Hematopoietic multipotent progenitor cell (in vitro differentiated cells): ENCODE results near the gene ZNF343. TPM values are rescaled to one million over a fixed set of nuclear protein-coding genes. Genes with fewer than 3 reads are reported as not detected.

Experiments
- DNase-seq, 3 donors: peaks; one replicate each; pipeline ENCODE4 v3.0.0-alpha.2; 2011 to 2015; ENCODE audit warnings: low read depth in 2 of 3, low spot score in 2 of 3
- total RNA-seq: library from RNA; depleted of rRNA; stranded (reverse); fragments of >200 nt; gene quantifications from one replicate; pipeline ENCODE4 v1.2.3, GENCODE V29; 2012

ZNF343 gene
- total RNA-seq, 1 donor, result 4.8 TPM

DNA sequence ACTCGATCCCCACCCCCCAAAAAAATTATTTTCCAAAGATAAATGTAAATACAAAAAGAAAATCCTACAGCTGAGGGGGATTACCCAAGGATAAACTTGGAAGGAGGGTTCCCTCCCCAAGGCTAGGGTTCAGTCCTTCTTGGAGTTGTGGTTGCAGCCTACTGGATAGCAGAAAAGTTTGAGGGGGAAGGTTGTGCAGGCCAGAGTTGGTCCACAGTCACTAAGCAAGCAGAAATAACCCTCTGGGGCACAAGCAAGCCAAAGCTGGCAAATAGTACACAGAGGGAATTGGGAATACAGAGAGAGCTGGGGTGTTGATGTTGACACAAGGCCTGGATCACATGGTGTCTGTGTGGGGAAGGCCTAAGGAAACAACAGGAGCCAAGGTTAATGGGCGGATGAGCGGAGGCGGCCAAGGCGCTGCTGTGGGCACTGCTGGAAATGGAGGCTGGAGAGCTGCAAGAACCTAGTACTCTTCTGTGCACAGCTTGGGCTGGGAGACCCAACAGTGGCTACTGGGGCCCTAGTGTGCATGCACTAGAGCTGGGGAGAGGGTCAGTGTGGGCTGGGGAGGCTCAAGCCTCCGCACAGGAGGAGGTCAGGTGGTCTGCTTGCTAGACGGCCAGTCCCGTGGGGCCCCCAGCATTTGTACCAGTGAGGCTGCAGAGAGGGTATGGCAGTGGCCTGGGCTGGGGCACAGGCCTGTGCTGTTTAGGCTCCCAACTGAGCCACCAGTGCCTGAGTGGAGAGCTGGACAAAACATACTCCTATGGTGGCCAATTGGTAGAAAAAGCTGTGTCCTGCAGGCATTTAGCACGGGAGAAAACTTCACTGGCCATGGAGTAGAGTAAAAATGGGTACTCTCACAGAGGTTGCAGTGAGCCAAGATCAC, 32.6 kb downstream of the ZNF343 start:
- no peak for DNase-seq

DNA sequence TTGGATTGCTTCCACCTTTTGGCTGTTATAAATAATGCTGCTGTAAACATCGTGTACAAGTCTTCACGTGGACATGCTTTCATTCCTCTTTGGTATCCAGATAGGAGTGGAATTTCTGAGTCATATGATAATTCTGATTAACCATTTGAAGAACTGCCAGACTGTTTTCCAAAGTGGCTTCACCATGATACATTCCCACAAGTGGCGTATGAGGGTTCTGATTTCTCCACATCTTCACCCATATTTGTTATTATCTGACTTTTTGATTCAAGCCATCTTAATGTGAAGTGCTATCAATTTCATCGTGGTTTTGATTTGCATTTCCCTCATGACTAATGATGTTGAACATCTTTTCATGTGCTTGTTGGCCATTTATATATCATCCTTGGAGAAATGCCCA, 35.2 kb downstream of the ZNF343 start:
- no peak for DNase-seq

DNA sequence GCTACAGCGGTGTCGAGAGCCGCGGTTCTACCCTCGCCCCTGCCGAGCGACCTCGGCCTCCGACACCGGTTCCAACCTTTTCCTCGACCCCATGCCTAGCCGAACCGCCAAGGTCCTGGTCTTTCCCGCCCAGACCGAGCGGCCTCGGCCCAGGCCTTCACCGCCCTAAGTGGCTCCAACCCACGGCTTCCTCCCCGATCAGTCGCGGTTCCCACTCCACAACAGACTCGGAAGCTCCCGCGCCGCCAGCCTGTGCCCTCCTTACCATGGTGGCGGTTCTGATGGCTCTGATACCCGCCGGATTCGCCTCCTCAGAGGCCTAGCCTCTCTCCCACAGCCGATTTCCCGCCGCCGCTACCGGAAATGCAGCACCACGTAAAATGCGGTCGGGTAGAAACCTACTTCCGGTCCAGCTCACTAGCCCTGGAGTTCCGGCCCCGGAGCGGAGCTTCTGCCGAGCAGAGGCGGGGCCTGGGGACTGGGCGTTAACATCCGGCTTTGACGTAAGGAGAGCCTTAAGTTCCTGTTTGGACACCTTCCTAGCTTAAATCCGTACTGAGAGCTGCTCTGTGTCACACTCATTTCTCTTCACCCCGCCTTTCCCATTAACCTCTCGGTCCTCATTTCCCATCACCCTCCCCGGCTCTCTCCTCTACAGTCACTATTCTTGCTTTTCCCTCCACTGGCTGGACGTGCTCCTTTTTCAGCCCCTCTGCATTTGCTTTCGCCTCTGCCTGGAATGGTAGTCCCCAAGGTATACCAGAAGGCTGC, 38.1 kb downstream of the ZNF343 start, which contains the start of gene SNRPB:
SNRPB (minus strand) TSS at position 367 of the 771 bp plus-strand sequence; CDS start at position 268, 99 bp downstream.
- DNase-seq, result peak; percentile 87 to 99 (median 99)

DNA sequence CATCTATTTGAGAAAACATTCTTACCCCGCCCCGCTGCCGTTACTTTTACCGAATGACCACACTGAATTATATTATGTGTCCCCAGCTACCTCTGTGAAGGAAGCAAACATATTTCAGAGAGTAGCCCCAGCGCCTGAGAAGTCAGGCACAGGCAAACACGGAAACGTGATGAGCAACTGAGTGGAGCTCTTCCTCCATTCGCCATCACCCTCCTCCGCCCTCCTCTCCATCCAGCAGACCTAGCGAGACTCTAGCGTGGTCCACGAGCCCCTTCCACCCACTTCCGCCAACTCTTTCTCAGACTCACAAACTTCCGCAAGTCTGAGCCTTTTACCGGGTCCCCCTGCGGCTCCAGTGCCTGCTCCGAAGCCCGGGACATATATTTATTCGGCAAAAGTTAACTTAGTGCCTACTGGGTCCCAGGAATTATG, 38.7 kb downstream of the ZNF343 start:
- DNase-seq, result peak; percentile 30 to 74 (median 66)

DNA sequence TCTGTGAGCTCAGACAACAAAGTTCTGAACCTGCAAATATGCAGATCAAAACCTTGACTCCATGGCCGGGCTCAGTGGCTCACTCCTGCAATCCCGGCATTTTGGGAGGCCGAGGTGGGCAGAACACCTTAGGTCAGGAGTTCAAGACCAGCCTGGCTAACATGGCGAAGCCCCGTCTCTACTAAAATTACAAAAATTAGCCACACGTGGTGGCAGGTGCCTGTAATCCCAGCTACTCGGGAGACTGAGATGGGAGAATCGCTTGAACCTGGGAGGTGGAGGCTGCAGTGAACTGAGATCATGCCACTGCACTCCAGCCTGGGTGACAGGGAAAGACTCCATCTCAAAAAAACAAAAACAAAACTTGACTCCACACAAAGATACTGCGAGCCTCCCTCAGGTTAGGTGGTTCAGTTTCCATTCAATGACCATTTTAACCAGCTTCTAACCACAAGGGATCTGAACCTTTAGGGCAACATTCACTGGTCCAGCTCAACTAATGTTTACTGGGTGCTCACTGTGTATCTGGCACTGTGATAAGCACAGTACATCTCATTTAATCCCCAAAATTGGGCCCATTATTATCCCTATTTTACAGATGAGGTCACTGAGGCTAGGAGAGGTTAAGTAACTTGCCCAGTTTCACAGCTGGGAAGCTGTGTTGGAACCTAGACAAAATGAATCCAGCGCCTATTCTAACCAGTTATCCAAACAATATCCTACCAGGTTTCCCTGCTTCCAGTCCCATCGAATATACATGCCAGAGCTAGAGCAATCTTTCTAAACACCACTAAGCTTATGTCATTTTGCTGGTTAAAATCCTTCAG, 39.9 kb downstream of the ZNF343 start:
- DNase-seq, result no peak

DNA sequence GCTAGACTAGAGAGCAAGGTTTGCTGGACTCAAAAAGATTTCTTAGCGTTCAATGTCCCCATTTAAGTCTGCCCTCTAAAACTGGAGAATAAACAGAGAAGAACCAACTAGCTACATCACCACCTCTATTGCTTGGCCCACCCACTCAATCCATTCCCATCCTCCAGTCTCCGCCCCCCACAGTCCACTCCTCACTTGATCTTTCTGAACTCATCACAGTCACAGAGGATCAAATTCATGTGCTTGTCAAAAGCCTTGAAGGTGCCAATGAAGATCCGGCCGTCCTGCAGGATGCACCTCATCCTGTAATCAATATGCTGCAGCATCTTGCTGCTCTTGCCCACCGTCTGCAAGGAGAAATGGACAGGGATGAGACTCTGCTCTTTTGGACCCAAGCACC, 41.3 kb downstream of the ZNF343 start:
- DNase-seq, result no peak

DNA sequence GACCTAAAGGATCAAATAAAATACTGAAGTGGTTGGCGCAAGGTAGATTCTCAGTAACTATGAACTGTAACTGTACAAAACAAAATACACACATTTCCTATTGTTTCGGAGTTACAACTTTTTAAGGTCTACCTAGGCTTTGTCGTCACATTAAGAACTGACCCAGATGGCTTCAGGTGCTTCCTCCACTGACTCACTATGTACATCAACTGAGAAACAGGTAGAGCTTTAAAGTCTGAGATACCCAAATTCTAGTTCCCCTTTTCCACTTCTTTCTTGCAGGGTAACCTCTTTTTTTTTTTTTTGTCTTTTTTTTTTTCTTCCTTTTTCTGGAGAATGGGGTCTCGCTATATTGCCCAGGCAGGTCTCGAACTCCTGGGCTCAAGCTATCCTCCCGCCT, 43.6 kb downstream of the ZNF343 start:
- DNase-seq, result no peak

DNA sequence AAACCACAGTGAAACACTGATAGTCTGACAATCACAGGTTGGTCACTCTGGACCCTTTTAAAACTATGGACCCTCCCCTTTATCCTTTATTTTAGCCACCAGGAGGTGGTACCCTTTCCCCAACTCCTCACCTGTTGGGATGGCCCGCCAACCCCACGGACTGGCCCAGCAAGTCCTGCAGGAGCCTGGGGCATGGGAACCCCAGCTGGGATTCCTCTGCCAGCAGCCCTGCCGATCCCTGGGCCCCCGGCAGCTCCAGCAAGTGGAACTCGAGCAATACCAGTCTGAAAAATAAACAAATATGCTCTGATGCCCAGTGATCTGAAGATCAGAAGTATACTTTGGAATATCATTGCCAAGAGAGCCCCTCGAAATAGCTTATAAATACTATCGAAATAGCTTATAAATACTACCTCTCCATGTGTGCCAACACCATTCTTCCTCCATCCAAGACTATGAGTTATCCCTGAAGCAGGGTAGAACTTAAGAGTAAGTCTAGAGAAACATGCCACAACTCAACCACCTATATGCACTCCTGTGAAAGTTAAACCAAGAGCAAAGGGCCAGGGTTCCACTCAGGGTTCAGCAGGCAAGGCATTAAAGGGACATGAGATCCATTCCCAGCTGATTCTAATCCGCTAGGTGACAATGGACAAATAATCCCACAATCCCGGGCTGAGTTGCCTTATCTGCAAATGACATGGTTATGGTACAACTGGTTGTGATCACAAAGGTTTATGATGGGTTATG, 44.9 kb downstream of the ZNF343 start:
- DNase-seq, result no peak

DNA sequence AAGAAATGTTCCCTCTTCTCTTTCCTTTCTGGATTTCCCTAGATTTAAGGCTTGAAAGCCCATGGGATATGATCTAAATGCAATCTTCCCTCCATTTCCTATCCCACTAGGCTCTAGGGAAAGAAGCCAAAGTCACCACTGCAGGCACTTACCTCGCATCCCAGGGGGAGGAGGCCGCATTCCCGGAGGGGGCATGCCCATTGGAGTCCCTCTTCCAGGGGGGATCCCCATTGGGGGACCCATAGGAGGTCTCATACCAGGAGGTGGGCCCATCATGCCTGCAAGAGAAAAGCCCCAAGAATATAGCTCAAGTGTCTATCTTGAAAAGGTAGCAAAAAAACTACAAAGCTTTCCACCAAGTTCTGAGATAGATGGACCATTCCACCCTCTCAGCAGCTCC, 46.2 kb downstream of the ZNF343 start:
- DNase-seq, result no peak

DNA sequence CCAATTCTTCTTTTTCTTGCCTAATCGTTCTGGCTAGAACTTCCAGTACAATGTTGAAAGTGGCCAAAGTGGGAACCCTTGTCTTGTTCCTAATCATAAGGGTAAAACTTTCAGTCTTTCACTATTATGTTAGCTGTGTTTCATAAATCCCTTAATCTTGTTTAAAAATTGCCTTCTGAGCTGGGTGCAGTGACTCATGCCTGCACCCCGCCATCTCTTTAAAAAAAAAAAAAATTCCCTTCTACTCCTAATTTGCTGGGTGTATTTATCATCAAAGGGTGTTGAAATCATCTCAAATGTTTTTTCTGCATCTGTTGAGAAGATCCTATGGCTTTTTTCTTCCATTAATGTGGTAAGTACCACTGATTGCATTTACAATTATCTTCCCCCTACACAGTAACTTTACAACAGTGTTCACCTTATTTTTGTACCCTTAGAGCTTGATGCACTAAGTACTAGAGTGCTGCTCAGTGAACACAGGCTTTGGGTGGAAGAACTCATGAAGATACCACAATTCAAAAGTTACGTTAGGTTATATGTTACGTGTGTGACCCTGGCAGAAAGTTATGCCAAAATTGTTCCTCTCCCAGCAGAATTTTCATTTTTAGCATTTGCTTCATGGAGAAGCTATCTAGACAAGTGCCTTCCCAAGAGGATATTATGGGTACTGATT, 47.8 kb downstream of the ZNF343 start:
- DNase-seq, result no peak

DNA sequence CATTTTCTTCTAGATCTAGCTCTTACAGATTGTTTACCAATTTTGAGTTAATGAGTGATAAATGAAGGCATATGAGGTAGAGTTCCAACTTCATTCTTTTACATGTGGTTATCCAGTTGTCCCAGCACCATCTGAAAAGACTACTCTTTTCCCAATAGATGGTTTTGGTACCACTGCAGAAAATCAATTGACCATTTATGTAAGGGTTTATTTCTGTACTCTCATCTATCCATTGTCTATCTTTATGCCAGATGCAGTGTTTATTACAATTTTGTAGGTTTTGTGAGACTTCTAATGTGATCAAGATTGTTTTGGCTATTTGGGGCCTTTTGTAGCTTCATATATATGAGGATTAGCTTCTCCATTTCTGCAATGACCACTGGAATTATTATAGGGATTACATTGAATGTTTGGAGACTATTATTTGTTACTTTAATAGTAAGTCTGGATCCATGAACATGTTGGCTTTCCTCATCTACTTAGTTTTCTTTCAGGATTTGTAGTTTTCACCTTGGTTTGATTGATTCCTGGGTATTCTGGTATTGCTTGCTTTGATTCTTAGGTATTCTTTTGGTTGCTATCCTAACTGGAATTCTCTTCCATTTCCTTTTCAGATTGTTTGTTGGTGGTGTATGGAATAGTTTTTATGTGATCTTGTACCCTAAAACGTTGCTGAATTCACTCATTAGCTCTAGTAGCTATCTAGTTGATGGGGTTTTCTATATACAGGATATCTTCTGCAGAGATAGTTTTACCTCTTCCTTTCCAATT, 48.5 kb downstream of the ZNF343 start:
- DNase-seq, result no peak

DNA sequence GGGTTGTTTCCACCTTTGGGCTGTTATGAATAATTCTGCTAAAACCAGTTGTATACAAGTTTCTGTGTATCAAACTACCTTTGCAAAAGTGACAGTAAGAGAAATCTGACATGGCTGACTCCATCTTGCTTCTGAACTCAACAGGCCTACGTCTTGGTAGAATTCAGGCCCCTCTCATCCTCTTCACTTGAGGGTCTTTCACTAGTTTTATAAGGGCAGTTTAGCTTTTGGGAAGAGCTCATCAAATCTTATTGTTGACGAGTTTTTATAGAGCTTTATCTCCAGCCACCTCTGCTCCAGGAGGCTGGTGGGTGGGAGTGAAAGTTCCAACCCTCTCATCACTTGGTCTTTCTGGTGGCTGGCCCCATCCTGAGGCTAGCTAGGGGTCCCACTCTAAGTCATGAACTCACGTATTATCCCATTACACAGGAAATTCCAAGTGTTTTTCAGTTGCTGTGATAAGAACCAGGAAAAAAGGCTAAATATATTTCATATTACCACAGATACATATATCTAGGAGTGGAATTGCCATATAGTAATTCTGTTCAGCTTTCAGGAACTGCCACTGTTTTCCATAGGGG, 49.7 kb downstream of the ZNF343 start:
- no peak for DNase-seq

DNA sequence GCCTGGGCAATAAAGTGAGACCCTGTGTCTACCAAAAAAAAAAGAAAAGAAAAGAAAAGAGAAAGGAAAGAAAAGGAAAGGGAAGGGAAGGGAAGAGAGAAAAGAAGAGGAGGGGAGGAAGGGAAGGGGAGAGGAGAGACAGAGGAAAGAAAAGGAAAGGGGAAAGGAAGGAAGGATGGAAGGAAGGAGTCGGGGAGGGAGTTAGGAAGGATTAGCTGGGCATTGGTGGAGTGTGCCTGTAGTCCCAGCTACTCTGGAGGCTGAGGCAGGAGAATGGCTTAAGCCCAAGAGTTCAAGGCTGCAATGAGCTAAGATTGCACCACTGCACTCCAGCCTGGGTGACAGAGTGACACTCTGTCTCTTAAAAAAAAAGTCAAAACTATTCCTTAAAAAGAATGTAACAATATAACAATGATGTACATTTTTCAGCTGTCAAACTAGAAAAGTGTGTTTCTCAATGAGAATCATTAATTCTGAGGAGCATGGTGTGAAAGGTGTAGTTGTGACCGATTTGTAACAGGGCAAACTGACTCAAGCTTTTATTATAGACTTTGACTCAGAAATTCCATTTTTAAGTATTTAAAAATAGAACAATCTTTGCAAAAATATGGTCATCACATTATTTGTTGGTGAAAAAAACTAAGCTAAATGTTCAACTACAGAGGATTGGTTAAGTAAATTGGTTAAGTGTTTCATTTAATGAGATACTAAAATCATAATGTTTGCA, 52.8 kb downstream of the ZNF343 start:
- DNase-seq, result no peak

DNA sequence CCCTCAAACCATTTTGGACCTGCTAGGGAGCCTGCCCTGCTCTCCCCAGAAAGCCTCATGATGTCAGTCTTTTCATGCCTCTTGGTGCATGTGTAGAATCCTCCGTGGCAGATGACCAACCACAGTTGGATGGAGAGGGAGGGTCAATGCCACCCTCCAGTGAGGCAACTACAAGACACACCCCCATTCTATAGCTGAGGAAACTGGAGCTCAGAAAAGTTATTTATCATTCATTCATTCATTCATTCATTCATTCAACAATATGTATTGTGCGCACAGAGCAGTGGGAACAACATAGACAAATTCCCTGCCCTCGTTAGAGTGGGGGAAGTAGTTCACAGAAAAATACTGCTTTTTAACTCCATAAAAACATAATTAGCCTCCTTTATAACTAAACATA, 54.9 kb downstream of the ZNF343 start:
- no peak for DNase-seq

DNA sequence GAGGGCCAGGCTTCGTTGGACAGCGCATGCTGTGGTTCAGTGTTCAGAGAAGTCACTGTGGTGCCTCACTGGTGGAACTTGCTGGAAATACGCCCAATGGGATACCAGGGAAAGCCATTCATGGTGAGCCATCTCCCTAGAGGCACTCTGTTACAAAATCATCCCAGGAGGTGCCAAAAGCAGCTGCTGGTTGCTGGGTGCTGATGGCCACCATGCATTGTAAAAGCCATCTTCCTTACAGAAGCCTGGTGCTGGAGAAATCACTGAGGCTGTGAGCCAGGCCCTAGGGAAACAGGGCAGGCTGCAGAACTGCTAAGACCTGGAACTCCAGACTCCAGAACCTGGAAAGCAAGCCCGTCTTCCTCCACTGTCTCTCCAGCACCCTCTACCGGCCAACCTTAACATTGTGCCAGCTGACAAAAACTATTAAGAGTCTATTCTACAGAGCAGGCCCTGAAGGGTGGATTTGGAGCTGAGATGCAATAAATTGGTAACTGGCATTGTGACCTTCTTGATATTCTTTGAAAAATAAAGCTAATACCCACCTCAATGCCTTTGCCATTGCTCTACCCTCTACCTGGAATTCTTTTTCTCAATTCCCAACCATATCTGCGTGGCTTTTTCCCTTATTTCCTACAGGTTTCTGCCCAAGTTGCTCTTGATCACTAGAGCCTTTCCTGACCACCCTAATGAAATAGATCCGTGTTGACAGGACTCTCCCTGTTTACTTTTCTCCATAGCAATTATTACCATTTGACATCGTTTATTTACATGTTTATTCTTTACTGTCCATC, 56.6 kb downstream of the ZNF343 start:
- DNase-seq, result peak in 2 of 3 donors; percentile 55 to 71

DNA sequence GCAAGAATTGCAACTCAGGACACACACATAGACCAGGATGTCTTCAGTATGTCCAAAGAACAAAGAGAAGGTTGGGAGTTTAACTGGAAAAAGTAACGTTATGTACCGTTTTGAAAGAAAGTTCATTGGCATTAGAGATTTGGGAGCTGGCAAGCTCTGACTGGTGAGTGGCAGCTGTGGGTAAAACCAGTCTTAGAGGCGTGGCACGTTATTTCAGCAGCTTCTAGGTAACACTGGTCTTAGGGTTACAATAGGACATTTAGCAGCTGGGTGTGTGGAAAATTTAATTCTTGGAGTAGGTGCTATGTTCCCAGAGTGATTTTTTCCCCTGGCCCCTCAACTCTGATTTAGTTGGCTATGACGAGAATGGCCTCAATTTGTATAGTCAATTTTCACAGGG, 57.3 kb downstream of the ZNF343 start:
- DNase-seq, result no peak

DNA sequence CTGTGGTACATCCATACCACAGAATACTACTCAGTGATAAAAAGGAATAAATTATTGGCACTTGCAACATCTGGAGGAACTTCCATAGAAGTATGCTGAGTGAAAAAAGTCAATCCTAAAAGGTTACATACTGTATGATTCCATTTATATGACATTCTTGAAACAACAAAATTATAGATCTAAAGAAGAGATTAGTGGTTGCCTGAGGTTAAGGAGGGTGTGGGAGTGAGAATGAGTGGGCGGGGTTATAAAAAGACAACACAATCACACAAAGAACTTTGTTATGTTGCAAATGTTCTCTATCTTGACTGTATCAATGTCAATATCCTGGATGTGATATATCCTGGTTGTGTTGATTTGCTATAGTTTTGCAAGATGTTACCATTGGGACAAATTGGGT, 59.3 kb downstream of the ZNF343 start:
- DNase-seq, result no peak
